Fibroblast of skin of right quadriceps (primary cell): ENCODE data around the gene ATP6V0A4.
"Not testable (repeated sequence)": the region's sequence is repeated elsewhere in the genome, so short reads cannot be mapped to it uniquely, and the experiment has no call there.

ENCODE experiments used
- DNase-seq: peaks from one replicate; pipeline ENCODE4 v3.0.0-alpha.2; 2013

ATP6V0A4 gene

DNA sequence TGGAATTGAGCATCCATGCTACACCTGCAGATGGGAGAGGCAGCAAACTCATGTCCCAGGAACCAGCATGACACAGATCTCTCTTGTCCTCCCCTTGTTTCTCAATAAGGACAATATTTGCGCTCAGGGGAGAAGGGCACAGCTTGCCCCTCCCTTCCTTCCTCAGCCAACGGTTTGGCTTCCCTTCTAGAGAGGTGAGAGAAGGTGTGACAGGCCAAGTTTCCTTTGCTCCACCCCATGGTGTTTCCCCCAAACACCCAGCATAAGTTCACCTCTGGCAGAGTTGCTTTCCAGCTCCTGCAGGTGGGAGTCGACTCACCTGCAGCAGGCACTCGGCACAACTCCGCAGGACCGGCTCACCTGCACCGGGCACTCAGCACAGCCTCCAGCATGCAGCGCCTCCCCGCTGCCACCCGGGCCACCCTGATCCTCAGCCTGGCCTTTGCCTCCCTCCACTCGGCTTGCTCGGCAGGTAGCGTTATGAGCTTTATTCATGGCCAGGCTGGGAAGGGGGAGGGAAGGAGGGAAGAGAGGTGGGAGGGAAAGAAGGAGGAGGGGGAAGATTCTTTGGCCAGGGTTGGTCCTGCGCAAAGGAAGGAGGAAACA, at the start of gene ATP6V0A4, which contains the start of gene TMEM213:
Gene ATP6V0A4, minus strand, starts transcription at position 482 of the 606 bp plus-strand sequence. CDS start 26,949 bp downstream, outside the sequence.
Gene TMEM213, plus strand, starts transcription at position 280 of the 606 bp plus-strand sequence. Its CDS starts 111 bp downstream, at position 391.
- DNase-seq = no peak

DNA sequence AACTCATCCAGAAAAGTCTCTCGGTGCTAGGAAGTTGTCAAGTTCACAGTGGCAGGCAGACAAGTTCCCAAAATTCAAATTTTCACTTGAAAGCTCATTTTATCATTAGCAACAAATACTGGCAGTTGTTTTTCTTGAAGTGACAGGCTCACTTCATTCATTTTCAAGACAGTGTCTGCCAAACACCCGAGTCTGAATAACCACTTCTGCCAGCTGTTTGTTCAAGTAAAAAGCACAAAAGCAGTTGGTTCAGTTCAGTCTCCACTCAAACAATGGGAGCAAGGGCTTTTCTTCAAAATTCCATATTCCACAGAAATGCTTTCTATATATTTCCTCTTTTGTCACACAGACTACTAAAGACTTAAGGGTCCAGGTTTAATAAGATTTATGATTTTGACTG, 47.7 kb upstream of the ATP6V0A4 start:
- no peak for DNase-seq

DNA sequence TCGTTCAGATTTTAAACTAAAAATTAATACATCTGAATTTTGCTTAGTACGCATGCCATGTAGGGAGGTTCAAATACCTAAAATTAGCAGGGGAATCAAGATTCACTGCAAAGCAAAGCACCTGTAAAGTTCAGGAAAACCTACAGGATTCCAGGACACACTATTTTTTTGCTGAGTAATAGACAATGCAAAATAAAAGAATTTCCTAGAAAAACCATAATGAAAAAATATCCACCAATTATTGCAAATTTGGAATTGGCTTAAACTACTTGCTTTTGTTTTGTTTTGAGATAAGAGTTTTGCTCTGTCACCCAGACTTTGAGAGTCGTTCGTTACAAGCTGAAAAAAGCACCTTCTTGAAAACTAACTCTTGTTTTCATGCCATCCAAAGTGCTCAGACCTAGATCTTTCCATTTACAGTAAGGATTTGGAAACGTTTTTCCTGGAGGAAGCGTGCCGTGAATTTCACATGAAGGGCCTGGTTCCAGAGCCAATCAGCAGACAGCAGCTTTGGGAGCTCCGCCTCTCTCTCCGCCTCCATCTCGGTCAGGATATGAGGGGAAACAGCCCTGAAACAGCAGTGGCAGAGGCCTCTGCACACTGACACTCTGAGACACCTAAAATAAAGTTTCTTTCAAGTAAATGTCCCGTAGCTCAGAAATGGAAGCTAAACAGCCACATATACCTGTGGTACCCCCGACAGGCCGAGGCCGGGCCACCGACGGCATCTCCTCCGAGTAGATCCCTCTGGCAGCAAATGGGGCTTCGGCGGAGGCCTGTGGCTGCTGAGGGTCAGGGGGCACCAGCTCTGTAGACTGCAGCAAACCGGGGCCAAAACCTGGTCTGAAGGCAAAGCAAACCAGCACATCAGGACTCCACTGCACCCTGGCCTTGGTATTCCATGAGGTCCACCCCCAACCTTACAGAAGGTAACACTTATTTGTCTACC, 45.9 kb upstream of the ATP6V0A4 start:
- no peak for DNase-seq

- peak; percentile 68 for DNase-seq
These were observed 44.1 kb upstream of the ATP6V0A4 start for GRCh38 chr7:138842111-138842510.

DNA sequence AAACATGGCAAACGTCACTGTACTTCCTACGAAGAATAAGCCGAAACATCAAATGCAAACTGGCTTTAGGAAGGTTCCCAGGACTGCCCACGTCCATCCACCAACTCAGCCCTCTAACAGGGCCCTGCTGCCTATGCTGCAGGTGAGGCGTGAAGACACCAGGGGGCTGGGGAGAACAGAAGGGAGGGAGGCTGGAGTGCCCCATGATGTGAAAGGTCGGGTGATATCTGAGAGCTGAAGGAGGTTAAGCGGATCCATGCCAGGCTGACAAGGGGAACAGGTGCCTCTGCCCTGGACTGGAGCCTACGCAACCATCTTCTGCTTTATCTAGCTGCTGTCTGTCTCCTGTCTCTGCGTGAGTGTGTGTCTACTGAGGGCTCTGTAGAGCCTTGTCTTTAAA, 40.2 kb upstream of the ATP6V0A4 start:
- DNase-seq = no peak

- no peak for DNase-seq
These were observed 39.6 kb upstream of the ATP6V0A4 start for GRCh38 chr7:138837627-138838026.

GRCh38 chr7:138835087-138835486, 37.1 kb upstream of the ATP6V0A4 start:
- DNase-seq = no peak

GRCh38 chr7:138834583-138834982, 36.6 kb upstream of the ATP6V0A4 start:
- no peak for DNase-seq

GRCh38 chr7:138833596-138833995, 35.6 kb upstream of the ATP6V0A4 start:
- no peak for DNase-seq

DNA sequence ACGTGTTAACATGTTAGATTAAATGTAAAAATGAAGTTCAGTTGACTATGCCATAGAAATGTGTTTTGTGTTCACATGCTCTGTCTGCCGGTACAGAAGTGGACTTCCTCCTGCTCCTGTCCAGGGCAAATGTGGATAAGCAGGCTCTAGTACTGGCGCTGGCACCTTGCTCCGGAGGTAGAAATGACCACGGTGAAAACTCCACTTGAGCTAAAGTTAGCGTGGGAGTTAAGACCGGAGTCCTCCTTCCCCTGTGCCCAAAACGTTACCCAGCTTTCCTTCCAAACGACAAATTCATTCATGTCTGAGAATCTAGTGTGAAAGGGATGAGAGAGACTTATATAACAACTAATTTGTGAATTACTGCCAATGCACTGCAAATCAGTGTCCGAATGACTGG, 35.0 kb upstream of the ATP6V0A4 start:
- no peak for DNase-seq

DNA sequence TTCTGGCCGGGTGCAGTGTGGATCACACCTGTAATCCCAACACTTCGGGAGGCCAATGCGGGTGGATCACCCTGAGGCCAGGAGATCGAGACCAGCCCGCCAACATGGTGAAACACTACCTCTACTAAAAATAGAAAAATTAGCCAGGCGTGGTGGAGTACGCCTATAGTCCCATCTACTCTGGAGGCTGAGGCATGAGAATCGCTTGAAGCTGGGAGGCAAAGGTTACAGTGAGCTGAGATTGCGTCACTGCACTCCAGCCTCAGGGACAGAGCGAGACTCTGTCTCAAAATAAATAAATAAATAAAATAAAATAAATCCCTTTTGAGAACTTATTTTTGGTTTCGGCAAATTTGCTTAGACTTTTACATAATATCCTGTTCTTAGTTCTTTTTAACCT, 31.3 kb upstream of the ATP6V0A4 start:
- no peak for DNase-seq

DNA sequence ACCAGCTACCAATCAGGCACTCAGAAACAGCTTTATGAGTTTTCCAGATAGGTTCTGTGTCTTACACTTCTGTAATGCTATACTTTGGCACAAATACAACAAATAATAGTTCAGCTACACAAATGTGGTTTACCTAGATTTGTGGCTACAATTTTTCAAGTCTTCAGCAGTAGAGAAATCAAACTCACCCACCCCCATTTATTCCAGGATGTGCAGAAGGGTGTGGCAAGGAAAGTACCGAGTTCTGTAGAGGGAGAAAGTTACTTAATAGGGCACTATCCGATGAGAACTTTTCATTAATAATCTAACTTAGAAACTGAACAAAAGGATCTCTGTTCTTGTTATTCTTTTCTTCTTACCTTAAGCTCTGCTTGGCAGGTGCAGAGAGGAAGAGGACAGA, 30.3 kb upstream of the ATP6V0A4 start:
- no peak for DNase-seq

- no peak for DNase-seq
These were observed 27.2 kb upstream of the ATP6V0A4 start for GRCh38 chr7:138825049-138825721.

GRCh38 chr7:138822867-138823535, 25.0 kb upstream of the ATP6V0A4 start:
- no peak for DNase-seq

GRCh38 chr7:138821912-138822311, 23.9 kb upstream of the ATP6V0A4 start:
- DNase-seq = no peak

GRCh38 chr7:138819625-138820024, 21.6 kb upstream of the ATP6V0A4 start:
- DNase-seq = no peak

- DNase-seq = no peak
These were observed 18.7 kb upstream of the ATP6V0A4 start for GRCh38 chr7:138816650-138817049.

DNA sequence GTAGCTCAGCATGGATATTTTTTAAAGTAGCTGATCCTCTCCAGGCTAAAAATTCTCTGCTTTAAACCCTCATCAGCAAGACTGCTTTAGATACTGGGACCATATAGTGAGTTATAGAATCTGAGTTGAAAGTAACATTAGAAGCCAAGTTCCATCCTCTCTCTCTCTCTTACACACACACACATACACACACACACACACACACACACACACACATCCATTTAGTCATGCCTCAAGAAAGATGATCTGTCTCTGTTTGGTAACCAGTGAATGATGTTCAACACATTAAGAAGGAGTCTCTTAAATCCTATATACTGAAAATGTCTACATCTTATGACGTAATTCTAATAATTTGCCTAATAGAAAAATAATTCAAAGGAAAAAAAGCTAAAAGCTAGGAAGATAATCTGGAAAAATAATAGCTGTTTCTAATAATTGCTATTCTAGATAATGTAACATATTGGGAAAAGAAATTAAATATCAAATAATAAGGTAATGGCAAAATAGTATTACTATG, 16.9 kb upstream of the ATP6V0A4 start:
- no peak for DNase-seq

GRCh38 chr7:138813945-138814344, 15.9 kb upstream of the ATP6V0A4 start:
- DNase-seq = no peak

GRCh38 chr7:138811327-138811726, 13.3 kb upstream of the ATP6V0A4 start:
- DNase-seq = not testable (repeated sequence)

- no peak for DNase-seq
These were observed 11.3 kb upstream of the ATP6V0A4 start for GRCh38 chr7:138809346-138809745.

- no peak for DNase-seq
These were observed 6.6 kb upstream of the ATP6V0A4 start for GRCh38 chr7:138804618-138805017.

- no peak for DNase-seq
These were observed 4.7 kb upstream of the ATP6V0A4 start for GRCh38 chr7:138802706-138803105.
